ENCODE measurements around the gene CLDN6.

GRCh38 chr16:3050487-3050886, 32.5 kb upstream of the CLDN6 start:
- TF ChIP-seq CTCF (conservative IDR thresholded peaks at IDR 0.05; ENCODE audit: low read length) (no peak), EZH2phosphoT487 (IDR thresholded peaks at IDR 0.05; ENCODE audit: borderline replicate concordance, low read depth, low read length) (no peak)
